D721Med (cell line): ENCODE measurements around the gene FKTN.

Experiments used
- DNase-seq: peaks from one replicate; pipeline ENCODE4 v3.0.0; 2011; ENCODE audit warnings: low spot score; ENCODE audit not compliant: insufficient read length
- FAIRE-seq: peaks from 2 replicates; lab custom pipeline; 2011; peaks lifted over from hg19 to GRCh38; lab: Jason Lieb, UNC
- CTCF ChIP-seq: IDR thresholded peaks from 2 replicates; pipeline ENCODE4 v1.5.1; 2012; ENCODE audit warnings: mild to moderate bottlenecking, control low read depth; ENCODE audit not compliant: insufficient read depth; ENCODE audit errors: missing control alignments

The FKTN gene

GRCh38 chr9:105670315-105670714, 112.4 kb downstream of the FKTN start:
- no peak for DNase-seq
- no peak for TF ChIP-seq CTCF
- FAIRE-seq: no peak

- DNase-seq (no peak), FAIRE-seq (no peak)
- TF ChIP-seq CTCF: no peak
Measured at GRCh38 chr9:105670775-105671174, 112.8 kb downstream of the FKTN start.

GRCh38 chr9:105672711-105673234, 114.8 kb downstream of the FKTN start:
- no peak for TF ChIP-seq CTCF
- FAIRE-seq (no peak), DNase-seq (no peak)

- no peak for TF ChIP-seq CTCF
- DNase-seq (no peak), FAIRE-seq (no peak)
Measured at GRCh38 chr9:105673850-105674387, 116.0 kb downstream of the FKTN start.

- FAIRE-seq: no peak
- TF ChIP-seq CTCF: no peak
- DNase-seq: no peak
Measured at GRCh38 chr9:105676351-105676923, 118.5 kb downstream of the FKTN start.

DNA sequence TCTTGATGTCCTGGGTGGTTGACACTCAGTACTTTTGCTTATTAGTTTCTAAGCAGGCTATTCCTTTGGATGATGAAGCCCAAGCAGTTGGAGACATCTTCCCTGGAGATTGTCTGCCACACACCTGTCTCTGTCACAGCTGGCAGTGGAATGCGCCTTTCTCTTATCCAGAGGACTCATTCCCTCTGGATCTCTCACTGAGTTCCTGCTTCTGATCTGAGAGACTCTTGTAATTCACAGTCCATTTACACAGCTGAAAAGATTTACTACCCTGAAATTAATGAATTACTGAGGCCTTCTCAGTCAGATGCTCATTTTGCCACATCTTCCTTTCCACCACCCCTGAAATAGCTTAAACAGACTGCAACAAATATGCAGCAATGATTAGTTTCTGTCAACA, 120.2 kb downstream of the FKTN start:
- DNase-seq (no peak), FAIRE-seq (no peak)
- TF ChIP-seq CTCF: no peak

DNA sequence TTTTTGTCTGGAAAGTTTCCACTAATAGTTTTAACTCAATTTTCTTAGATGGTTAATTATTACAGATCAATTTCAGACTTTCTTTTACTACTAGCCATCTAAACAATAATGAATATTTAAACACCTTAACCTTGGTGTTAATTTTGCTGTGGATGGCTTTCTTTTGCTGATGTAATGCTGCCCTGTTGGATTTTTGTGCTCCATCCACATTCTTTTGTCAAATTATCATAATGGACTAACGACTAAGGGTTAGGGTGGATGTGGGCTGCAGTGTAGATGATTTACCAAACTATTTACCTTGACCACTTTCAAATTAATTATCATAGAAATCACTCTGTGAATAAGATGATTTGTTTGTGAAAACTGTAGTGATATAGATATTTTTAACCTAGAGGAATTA, 120.8 kb downstream of the FKTN start:
- no peak for TF ChIP-seq CTCF
- DNase-seq (no peak), FAIRE-seq (no peak)
